Activated CD4-positive, alpha-beta T cell treated with anti-CD3 and anti-CD28 coated beads for 48 hours (primary cell): ENCODE results near the gene HIGD1B.

Experiments used
- DNase-seq: peaks from one replicate; pipeline ENCODE4 v3.0.0-alpha.2; 2020

Gene HIGD1B

GRCh38 chr17:44840274-44840673, 7.4 kb upstream of the HIGD1B start:
- no peak for DNase-seq

GRCh38 chr17:44840936-44841335, 6.7 kb upstream of the HIGD1B start:
- peak; percentile 18 for DNase-seq

GRCh38 chr17:44842748-44843147, 4.9 kb upstream of the HIGD1B start:
- DNase-seq = no peak

- DNase-seq = no peak
Observed at GRCh38 chr17:44844390-44844830, 3.3 kb upstream of the HIGD1B start.

GRCh38 chr17:44846206-44846605, 1.5 kb upstream of the HIGD1B start:
- no peak for DNase-seq

GRCh38 chr17:44848257-44848795, 643 bp downstream of the HIGD1B start:
- DNase-seq = no peak

- no peak for DNase-seq
Observed at GRCh38 chr17:44848961-44849489, 1.3 kb downstream of the HIGD1B start.

GRCh38 chr17:44850025-44850424, 2.3 kb downstream of the HIGD1B start:
- DNase-seq = no peak

- no peak for DNase-seq
Observed at GRCh38 chr17:44850612-44851011, 2.9 kb downstream of the HIGD1B start.

- no peak for DNase-seq
Observed at GRCh38 chr17:44854192-44854591, 6.5 kb downstream of the HIGD1B start.

GRCh38 chr17:44859701-44860100, 12.0 kb downstream of the HIGD1B start:
- DNase-seq = no peak

- DNase-seq = no peak
Observed at GRCh38 chr17:44862278-44862914, 14.7 kb downstream of the HIGD1B start.

GRCh38 chr17:44863061-44863918, 15.6 kb downstream of the HIGD1B start:
- DNase-seq = no peak

- DNase-seq = no peak
Observed at GRCh38 chr17:44864831-44865230, 17.1 kb downstream of the HIGD1B start.

GRCh38 chr17:44865231-44865660, 17.6 kb downstream of the HIGD1B start:
- DNase-seq = peak; percentile 77

GRCh38 chr17:44865931-44866330, 18.2 kb downstream of the HIGD1B start:
- DNase-seq = no peak

- DNase-seq = no peak
Observed at GRCh38 chr17:44867841-44868240, 20.2 kb downstream of the HIGD1B start.

GRCh38 chr17:44871556-44871955, 23.9 kb downstream of the HIGD1B start:
- DNase-seq = no peak

GRCh38 chr17:44872131-44872768, 24.6 kb downstream of the HIGD1B start:
- DNase-seq = no peak

- DNase-seq = no peak
Observed at GRCh38 chr17:44875761-44876160, 28.1 kb downstream of the HIGD1B start.

GRCh38 chr17:44877121-44877520, 29.4 kb downstream of the HIGD1B start:
- no peak for DNase-seq

GRCh38 chr17:44878627-44879221, 31.0 kb downstream of the HIGD1B start:
- DNase-seq = peak; percentile 28

- DNase-seq = no peak
Observed at GRCh38 chr17:44879376-44879775, 31.7 kb downstream of the HIGD1B start.
